DMS114 treated with DMSO at 0.1 percent for 48 hours (cell line): ENCODE results near the gene LAG3.

ENCODE experiments used
- DNase-seq: peaks from one replicate; lab custom pipeline; 2025; ENCODE audit not compliant: unreplicated experiment; lab: John Stamatoyannopoulos, UW

LAG3 gene

DNA sequence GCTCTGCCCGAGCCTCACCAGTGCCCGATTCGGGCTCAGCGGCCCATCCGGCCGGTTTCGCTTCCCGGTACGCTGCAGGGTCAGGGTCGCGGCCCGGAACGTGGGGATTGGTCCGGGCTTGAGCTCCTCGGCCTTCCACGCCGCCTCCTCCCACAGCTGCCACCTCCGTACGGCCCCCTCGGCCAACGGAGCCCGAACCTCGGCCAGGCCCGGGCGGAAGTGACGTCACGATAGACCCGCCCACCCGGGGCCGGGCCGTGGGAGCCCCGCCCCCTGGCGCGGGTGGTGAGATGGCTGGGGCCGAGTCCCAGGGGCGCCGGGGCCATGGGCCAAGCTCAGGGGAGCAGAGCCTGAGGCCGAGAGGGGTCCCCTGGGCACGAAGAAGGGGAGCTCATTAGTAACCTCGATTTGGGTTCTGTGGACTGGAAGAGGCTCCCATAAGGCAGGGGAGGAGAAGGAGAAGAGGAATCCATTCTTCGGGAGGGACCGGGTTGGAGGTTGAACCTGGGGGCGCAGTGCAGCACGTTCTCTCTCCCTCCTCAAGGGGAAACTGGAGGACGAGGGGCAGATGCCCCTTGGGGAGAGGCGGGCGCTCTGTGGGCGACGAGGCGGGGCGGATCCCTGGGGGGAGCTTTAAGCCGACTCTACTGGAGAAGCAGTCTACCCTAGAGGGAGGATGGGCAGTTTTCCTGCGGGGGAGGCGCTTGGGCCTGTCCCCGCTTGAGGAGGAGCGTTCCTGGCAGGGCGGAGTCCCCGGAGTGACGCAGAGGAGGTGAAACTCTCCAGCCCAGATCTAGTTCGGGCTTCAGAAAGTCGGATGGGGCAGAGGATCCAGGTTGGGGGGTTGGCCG is 19.2 kb upstream of the LAG3 start, which contains the start of gene MLF2:
TSS of gene MLF2 (minus strand) at position 221 of the 851 bp plus-strand sequence. CDS start 807 bp downstream, outside the sequence.
- peak; percentile 96 for DNase-seq

DNA sequence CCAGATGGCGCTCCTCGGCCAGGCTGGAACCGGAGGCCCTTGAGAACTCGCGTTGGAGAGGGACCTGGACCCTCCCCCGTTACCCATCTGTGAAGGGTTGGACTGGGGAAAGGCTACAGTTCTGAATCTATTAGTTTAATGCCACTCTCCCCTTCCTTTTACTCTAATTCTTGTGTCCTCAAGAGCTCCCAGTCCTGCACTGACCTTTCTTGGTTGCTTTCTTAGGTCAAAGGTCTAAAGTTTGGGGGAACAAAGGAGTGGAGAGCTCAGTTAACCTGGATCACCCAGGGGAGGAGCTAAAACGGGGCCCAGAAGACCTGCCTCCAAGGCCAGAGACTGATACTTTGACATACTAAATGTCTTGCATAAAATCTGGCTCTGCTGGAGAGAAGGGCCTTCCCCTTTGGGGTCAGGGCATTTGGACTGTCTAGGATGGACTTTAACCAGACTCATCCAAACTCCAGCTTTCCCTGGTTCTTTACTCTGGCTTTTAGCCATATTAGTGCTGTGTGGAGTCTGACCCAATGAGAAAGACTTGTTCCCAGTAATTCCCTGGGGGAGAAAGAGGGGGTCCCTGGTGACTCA is 18.5 kb upstream of the LAG3 start:
- no peak for DNase-seq

- no peak for DNase-seq
Measured at GRCh38 chr12:6754411-6754810, 17.9 kb upstream of the LAG3 start.

- DNase-seq: no peak
Measured at GRCh38 chr12:6757028-6757690, 15.2 kb upstream of the LAG3 start.

DNA sequence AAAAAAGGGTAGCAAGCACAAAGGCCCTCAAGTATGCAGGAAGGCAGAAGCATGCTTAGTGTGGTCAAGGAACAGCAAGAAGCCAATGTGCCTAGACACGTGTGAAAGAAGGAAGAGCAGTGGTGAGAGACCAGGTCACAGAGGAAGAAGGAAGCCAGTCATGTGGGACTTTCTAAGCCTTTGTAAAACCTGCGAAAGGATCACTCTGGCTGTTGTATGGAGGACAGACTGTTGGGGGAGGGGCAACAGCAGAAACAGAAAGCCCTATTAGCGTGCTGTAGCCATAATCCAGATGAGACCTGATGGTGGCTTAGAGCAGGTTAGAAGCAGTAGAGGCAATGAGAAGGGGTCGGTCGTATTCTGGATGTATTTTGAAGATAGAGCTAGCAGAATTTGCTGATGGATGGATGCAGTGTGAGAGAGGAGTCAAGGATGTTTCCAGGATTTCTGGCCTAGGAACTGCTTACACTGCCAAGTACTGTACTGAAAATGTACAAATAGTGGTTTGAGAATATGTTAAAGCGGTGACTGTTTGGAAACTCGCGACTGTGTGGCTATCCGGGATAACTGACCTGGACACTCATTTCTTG is 13.7 kb upstream of the LAG3 start:
- no peak for DNase-seq

DNA sequence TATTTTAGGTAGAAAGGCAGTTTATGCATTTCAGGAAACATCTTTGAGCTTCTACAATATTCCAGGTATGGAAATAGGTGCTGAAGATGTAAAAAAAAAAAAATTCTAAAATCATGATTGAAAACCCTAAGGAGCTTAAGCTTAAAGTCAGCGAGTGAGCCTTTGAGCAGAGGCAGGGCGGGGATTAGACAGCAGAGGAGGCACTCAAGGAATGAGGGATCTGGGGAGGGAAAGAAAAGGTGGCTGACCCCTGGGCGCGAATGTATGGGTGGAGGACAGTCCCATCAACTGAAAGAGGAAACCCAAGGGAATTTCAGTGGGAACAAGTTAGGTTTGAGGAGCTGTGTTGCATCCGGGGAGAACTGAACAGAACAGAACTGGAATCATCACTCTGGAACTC is 12.6 kb upstream of the LAG3 start:
- no peak for DNase-seq

DNA sequence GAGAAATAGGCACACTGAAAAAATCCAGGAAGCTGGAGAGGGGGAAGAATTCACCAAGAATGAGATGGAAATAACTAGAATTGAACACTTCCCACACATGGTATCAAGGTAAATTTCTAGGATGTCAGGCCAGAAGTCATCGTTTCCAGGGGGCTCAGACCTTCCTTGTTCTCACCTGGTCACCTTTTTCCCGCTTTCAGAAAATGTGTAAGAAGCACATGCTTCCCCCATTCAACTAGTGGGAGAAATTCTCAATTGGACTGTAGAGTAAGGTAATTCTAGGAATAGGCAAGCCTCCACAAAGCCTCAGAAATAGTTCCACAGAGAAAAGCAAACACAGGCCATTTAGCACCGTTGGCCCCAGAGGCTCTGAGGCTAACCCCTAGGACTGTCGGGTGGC is 8.9 kb upstream of the LAG3 start:
- DNase-seq: no peak

DNA sequence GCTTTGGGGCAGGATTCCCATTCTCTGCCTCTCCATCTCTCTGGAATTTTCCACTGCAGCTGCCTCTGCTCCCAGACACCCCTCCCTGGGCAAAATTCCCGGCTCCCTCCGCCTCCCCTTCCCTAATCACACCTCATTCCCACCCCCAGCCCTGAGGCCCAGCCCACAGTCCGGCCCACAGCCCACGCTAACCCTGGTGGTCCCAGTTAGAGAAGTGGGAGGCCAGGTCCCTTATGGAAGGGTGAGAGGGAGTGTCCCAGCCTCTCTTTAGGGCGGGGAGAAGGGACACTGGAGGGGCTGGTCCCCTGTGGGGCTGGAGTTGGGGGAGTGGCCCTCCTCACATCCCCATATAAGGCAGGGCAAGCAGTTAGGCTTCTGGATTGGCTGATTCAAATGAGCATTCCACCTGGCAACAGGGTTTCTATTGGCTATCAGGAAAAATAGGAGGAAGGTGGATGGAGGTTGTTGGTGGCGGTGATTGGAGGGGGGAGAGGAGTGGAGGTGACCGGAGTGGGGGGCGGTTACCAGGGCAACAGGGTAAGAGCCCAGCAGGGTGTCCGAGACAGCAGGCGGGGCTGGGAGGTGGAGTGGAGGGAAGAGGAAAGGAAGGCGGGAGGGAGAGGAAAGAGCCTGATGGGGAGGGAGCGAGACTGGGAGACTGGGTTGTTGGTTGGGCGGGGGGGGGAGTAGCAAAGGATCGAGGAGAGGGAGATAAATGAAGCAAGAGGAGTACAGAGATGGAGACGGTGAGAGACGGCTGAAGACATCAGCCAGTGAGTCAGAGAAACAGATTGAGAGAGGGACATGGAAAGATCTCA is 8.1 kb upstream of the LAG3 start:
- DNase-seq: peak; percentile 97

DNA sequence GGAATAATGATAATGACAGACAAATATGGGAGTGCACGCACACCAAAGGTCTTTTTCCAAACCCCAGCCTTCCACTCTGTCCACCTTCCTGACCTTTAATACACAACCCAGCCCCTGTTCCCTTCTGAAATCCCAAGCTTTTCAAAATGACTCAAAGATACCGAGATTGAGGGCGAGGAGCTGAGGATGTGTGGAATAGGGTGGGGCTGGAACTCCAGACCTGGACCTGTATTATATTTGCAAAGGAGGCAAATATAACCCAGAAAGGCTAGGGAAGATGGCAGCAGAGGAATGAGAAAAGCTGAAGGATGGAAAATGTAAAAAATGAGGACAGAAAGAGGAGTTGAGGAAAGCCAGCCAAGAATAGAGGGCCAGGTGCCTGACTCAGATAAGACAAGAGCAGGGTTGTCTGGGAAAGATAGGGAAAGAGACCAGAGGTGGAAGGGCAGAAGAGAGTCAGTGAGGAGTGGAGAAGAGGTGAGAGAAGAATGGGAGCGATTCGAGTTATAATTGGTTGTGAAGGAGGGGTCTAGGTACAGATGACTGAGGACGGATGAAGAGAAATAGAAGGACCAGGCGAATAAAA is 7.2 kb upstream of the LAG3 start:
- no peak for DNase-seq

DNA sequence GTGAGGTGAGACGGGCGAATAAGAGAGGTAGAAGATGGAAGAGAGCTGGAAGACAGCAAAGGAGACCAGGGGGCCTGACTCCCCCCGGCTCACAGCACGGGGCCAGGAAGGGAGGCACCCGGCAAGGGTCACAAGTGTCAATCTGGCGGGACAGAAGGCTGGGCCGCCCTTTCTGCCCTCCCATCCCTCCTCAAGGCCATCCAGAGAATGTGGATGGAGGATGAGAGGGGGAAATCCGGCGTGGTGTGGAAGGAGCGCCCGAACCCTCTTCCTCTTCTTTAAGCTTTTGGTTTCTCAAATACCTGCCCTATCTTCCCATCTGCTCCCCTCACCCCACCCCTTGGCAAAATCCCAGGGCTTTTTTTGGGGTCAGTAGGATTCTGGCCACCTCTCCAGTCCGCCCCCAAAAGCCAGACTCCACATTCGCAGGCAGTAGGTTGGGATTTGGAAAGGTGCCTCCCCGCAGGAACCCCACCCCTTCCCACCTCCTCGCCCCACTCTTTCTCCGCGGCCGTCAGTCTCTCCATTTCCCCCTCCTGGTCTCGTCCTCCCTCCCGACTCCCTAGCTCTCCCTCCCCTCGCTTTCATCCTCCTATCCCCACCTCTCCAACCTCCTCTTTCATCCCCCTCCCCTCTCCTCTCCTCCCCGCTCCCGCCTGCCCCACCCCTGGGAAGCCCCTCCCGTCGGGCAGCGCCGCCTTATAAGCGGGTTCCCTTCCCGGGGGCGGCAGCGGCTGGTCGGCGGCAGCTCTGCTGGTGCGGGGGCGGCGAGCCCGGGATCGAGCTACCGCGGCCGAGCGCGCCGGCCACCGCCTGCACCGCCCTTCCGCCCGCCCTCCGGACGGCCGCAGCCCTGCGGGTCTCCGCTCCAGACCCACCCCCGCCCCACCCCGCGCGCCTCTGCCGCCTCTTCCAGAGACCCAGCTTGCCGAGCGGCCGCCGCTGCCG is 6.4 kb upstream of the LAG3 start, which contains the start of gene PTMS:
TSS of gene PTMS (plus strand) at position 730 of the 948 bp plus-strand sequence. CDS start 343 bp downstream, outside the sequence.
- DNase-seq: peak; percentile 61

DNA sequence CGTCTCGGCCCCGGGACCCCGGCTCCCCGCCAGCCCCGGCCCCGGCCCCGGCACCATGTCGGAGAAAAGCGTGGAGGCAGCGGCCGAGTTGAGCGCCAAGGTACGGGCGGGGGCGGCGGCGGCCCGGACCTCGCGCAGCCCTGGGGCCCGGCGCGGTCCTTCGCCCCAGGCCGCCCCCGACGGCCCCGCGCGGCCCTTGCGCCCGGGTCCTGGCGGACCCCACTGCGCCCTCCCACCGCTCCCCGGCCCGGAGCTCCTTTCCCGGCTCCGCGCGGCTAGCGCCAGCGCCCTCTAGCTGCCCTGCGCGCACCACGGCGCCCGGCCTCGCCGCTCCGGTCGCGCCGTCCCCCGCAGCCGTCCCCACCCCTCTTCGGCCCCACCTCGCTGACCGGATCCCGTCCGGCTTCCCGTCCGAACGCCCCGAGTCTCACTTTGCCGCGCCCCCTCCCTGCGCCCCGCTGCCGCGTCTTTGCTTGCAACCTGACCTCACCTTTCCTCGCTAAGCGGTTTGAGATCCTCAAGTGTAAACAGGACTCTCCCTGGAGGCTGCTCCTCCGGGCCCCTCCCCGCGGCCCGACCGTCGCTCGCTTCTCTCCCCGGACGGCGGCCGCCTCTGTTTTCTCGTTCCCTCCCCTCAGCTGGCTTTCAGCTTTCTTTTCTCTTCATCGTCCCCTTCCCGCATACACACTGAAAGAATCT is 5.5 kb upstream of the LAG3 start:
- DNase-seq: no peak

GRCh38 chr12:6767353-6768319 is 4.7 kb upstream of the LAG3 start:
- DNase-seq: no peak

GRCh38 chr12:6768437-6768914 is 3.8 kb upstream of the LAG3 start:
- no peak for DNase-seq

- no peak for DNase-seq
Measured at GRCh38 chr12:6768990-6769389, 3.3 kb upstream of the LAG3 start.

DNA sequence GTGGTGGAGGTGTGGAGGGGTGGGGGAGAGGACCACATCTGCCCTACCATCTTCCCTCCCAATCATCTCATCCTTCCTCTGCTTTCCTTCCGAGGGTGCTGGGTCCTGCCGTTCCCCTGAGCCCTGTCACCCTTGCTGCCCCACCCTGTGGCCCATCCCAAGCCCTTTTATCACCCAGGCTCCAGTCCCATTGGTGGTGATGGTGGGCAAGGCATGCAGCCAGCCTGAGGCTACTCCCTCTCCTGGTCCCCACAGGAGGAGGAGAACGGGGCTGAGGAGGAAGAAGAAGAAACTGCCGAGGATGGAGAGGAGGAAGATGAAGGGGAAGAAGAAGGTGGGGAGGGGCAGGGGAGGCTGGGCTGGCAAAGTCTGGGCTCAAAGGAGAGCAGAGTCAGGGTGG is 2.7 kb upstream of the LAG3 start:
- DNase-seq: no peak

- no peak for DNase-seq
Measured at GRCh38 chr12:6770094-6770493, 2.2 kb upstream of the LAG3 start.

DNA sequence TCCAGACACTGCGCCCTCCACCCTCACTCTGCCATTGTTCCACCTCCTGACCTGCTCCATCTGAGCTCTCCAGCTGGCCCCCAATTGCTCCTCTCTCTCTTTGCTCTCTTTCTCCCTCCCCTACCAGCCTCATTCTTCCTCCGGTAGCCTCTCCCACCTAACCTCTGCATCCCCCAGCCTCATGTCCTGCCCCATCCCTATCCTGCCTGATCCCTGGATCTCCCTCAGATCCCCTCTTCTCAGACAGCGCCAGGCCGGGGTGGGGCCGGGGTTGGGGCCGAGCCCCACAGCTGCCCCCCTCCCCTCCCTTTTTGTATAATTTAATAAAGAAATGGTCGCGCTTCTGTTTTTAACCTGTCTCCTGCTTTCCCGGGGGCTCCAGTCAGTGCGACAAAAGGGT is 1.7 kb upstream of the LAG3 start:
- DNase-seq: no peak
